IMR-90 (cell line): ENCODE measurements around the gene GPR17. TPM values are rescaled to one million over a fixed set of nuclear protein-coding genes. Genes with fewer than 3 reads are reported as not detected.

Source experiments
- BHLHE40 ChIP-seq: fragments of 150-350 bp; IDR thresholded peaks from 2 replicates; pipeline ENCODE4 v1.6.1; 2016; ENCODE audit warnings: mild to moderate bottlenecking, low read depth, low read length
- CEBPB ChIP-seq: IDR thresholded peaks from 2 replicates; pipeline ENCODE4 v1.6.1; 2012; ENCODE audit warnings: low read depth, low read length, improper control_type of control experiment
- ELK1 ChIP-seq: fragments of 150-350 bp; IDR thresholded peaks from 2 replicates; pipeline ENCODE4 v1.6.1; 2016; ENCODE audit warnings: low read depth, mild to moderate bottlenecking, low read length, moderate library complexity, borderline replicate concordance
- FOS ChIP-seq: fragments of 150-350 bp; IDR thresholded peaks from 2 replicates; pipeline ENCODE4 v1.6.1; 2016; ENCODE audit warnings: low read depth, low read length
- NFE2L2 ChIP-seq: fragments of 150-350 bp; IDR thresholded peaks from 2 replicates; pipeline ENCODE4 v1.6.1; 2016; ENCODE audit warnings: low read depth, mild to moderate bottlenecking, low read length
- POLR2A ChIP-seq: IDR thresholded peaks from 2 replicates; pipeline ENCODE4 v1.6.1; 2012; ENCODE audit warnings: mild to moderate bottlenecking, low read depth, low read length
- polyA plus RNA-seq, 3 experiments: library from polyadenylated mRNA; depleted of rRNA; stranded (reverse); fragments of >200 nt; gene quantifications; 2 replicates each; pipeline ENCODE4 v1.2.3, GENCODE V29; 2012; ENCODE audit warnings: low replicate concordance in 1 of 3
- total RNA-seq: library from RNA; depleted of rRNA; stranded (reverse); fragments of >200 nt; gene quantifications from 2 replicates; pipeline ENCODE4 v1.2.3, GENCODE V29; 2012

Gene GPR17
- total and polyA plus RNA-seq, 2 of the 4 experiments (the other 2 are of a cell fraction), result not detected

GRCh38 chr2:127697482-127698180, 51.7 kb downstream of the GPR17 start (continued):
- TF ChIP-seq NFE2L2 (no peak), BHLHE40 (no peak), FOS (no peak), ELK1 (no peak), POLR2A (no peak), CEBPB (no peak)
